ENCODE measurements around the gene EMX2.

The EMX2 gene

GRCh38 chr10:117532451-117533107 is 10.0 kb upstream of the EMX2 start:
- DNase-seq = no peak

GRCh38 chr10:117533507-117534281 is 8.9 kb upstream of the EMX2 start:
- no peak for DNase-seq

GRCh38 chr10:117534321-117535297 is 7.9 kb upstream of the EMX2 start:
- DNase-seq = no peak

GRCh38 chr10:117535298-117536071 is 7.1 kb upstream of the EMX2 start:
- no peak for DNase-seq

- no peak for DNase-seq
Measured at GRCh38 chr10:117536072-117536865, 6.3 kb upstream of the EMX2 start.

- no peak for DNase-seq
Measured at GRCh38 chr10:117536866-117537435, 5.6 kb upstream of the EMX2 start.

GRCh38 chr10:117537436-117537903 is 5.1 kb upstream of the EMX2 start:
- DNase-seq = no peak

GRCh38 chr10:117537904-117538524 is 4.5 kb upstream of the EMX2 start:
- DNase-seq = no peak

GRCh38 chr10:117539361-117539773 is 3.2 kb upstream of the EMX2 start:
- DNase-seq = no peak

- no peak for DNase-seq
Measured at GRCh38 chr10:117539903-117540639, 2.5 kb upstream of the EMX2 start.

- no peak for DNase-seq
Measured at GRCh38 chr10:117540640-117541404, 1.7 kb upstream of the EMX2 start.

- DNase-seq = no peak
Measured at GRCh38 chr10:117541405-117541908, 1.1 kb upstream of the EMX2 start.

- DNase-seq = no peak
Measured at GRCh38 chr10:117541909-117542705, 439 bp upstream of the EMX2 start.

- DNase-seq = no peak
Measured at GRCh38 chr10:117543225-117544003, 868 bp downstream of the EMX2 start.

GRCh38 chr10:117544004-117544701 is 1.6 kb downstream of the EMX2 start:
- DNase-seq = no peak

- no peak for DNase-seq
Measured at GRCh38 chr10:117544711-117545140, 2.2 kb downstream of the EMX2 start.
